T-helper 1 cell (primary cell): ENCODE measurements around the gene ANKRD26.
A peak's percentile ranks its signal among the peaks of the same experiment; 100 is the strongest.
"Not testable (repeated sequence)": the region's sequence is repeated elsewhere in the genome, so short reads cannot be mapped to it uniquely, and the experiment has no call there.

Source experiments
- DNase-seq, 5 donors: peaks; one replicate each; pipeline ENCODE4 v3.0.0-alpha.2; 2012 to 2020
- total RNA-seq, 4 donors: gene quantifications; one replicate each; lab custom pipeline; 2026; lab: John Stamatoyannopoulos, UW

Gene ANKRD26
- 25.3 to 48.9 (median 41.8) reads per million in 4 donors for total RNA-seq

GRCh38 chr10:27099916-27100812 is at the start of gene ANKRD26:
TSS of gene ANKRD26 (minus strand) at chr10:27100494. CDS start at chr10:27100326, 168 bp downstream.
- DNase-seq: peak; percentile 94 to 97 (median 96)

- no peak for DNase-seq
Measured at GRCh38 chr10:27147701-27148100, 47.4 kb upstream of the ANKRD26 start.

- no peak for DNase-seq
Measured at GRCh38 chr10:27145937-27146336, 45.6 kb upstream of the ANKRD26 start.

- no peak for DNase-seq
Measured at GRCh38 chr10:27143686-27144085, 43.4 kb upstream of the ANKRD26 start.

GRCh38 chr10:27138277-27138676 is 38.0 kb upstream of the ANKRD26 start:
- DNase-seq: no peak

- DNase-seq: no peak
Measured at GRCh38 chr10:27134371-27134770, 34.1 kb upstream of the ANKRD26 start.

- DNase-seq: no peak
Measured at GRCh38 chr10:27108165-27108564, 7.9 kb upstream of the ANKRD26 start.

- DNase-seq: peak in 1 of 5 donors; percentile 57
Measured at GRCh38 chr10:27104919-27105318, 4.6 kb upstream of the ANKRD26 start.

- peak in 3 of 5 donors; percentile 15 to 48 (median 19) for DNase-seq
Measured at GRCh38 chr10:27100813-27101347, 586 bp upstream of the ANKRD26 start.

- DNase-seq: no peak
Measured at GRCh38 chr10:27099448-27099847, 846 bp downstream of the ANKRD26 start.

GRCh38 chr10:27088119-27089044 is 11.9 kb downstream of the ANKRD26 start:
- DNase-seq: no peak

- no peak for DNase-seq
Measured at GRCh38 chr10:27072436-27073114, 27.7 kb downstream of the ANKRD26 start.

- no peak for DNase-seq
Measured at GRCh38 chr10:27068217-27068891, 31.9 kb downstream of the ANKRD26 start.

GRCh38 chr10:27065084-27065483 is 35.2 kb downstream of the ANKRD26 start:
- no peak for DNase-seq

GRCh38 chr10:27052656-27053055 is 47.6 kb downstream of the ANKRD26 start:
- no peak for DNase-seq

GRCh38 chr10:27045247-27045646 is 55.0 kb downstream of the ANKRD26 start:
- not testable (repeated sequence) for DNase-seq

- no peak for DNase-seq
Measured at GRCh38 chr10:27041196-27041595, 59.1 kb downstream of the ANKRD26 start.

- no peak for DNase-seq
Measured at GRCh38 chr10:27038168-27038567, 62.1 kb downstream of the ANKRD26 start.

GRCh38 chr10:27035163-27035562 is 65.1 kb downstream of the ANKRD26 start:
- DNase-seq: no peak

GRCh38 chr10:27030060-27030459 is 70.2 kb downstream of the ANKRD26 start:
- peak in 1 of 5 donors; percentile 39 for DNase-seq

- no peak for DNase-seq
Measured at GRCh38 chr10:27022048-27022447, 78.2 kb downstream of the ANKRD26 start.

GRCh38 chr10:27020243-27020642 is 80.1 kb downstream of the ANKRD26 start:
- DNase-seq: no peak
